SK-N-SH treated with all-trans-retinoic acid at 6 μM for 48 hours (cell line): ENCODE measurements around the gene PCTP.

Experiments
- ATAC-seq: fragments of 200-7000 bp; cut with Tn5 transposase; 3 replicates; pipeline ENCODE4 v1.9.1; 2020; ENCODE audit warnings: mild to moderate bottlenecking, moderate library complexity
- ARNTL ChIP-seq: fragments of 450-650 bp; formaldehyde crosslinking; IDR thresholded peaks from 2 replicates; pipeline ENCODE4 v1.5.0; 2020; ENCODE audit warnings: low read depth, mild to moderate bottlenecking, moderate library complexity, borderline replicate concordance
- BACH2 ChIP-seq: fragments of 250-450 bp; sonication (Bioruptor Pico); IDR thresholded peaks from 2 replicates; pipeline ENCODE4 v1.9.0; 2021; ENCODE audit warnings: mild to moderate bottlenecking, borderline replicate concordance
- CREB5 ChIP-seq: fragments of 250-450 bp; sonication (Bioruptor Pico); IDR thresholded peaks from 2 replicates; pipeline ENCODE4 v1.5.1; 2020; ENCODE audit warnings: low read depth, mild to moderate bottlenecking, moderate library complexity
- CSDC2 ChIP-seq: fragments of 250-450 bp; sonication (Bioruptor Pico); IDR thresholded peaks from 2 replicates; pipeline ENCODE4 v1.5.0; 2020; ENCODE audit warnings: mild to moderate bottlenecking, moderate library complexity
- CSRNP3 ChIP-seq: fragments of 250-450 bp; sonication (Bioruptor Pico); IDR thresholded peaks from 2 replicates; pipeline ENCODE4 v1.5.1; 2021; ENCODE audit warnings: mild to moderate bottlenecking, moderate library complexity
- ESRRG ChIP-seq: fragments of 250-450 bp; sonication (Bioruptor Pico); IDR thresholded peaks from 2 replicates; pipeline ENCODE4 v1.6.1; 2021; ENCODE audit warnings: mild to moderate bottlenecking
- GLIS3 ChIP-seq: fragments of 250-450 bp; sonication (Bioruptor Pico); IDR thresholded peaks from 2 replicates; pipeline ENCODE4 v1.5.0; 2020; ENCODE audit warnings: mild to moderate bottlenecking, moderate library complexity
- ISL1 ChIP-seq: fragments of 250-450 bp; sonication (Bioruptor Pico); IDR thresholded peaks from 2 replicates; pipeline ENCODE4 v2.1.2; 2022; ENCODE audit warnings: mild to moderate bottlenecking, moderate library complexity
- OSR1 ChIP-seq: fragments of 250-450 bp; sonication (Bioruptor Pico); IDR thresholded peaks from 2 replicates; pipeline ENCODE4 v1.8.0; 2022; ENCODE audit warnings: moderate library complexity, mild to moderate bottlenecking, inconsistent platforms
- PATZ1 ChIP-seq: fragments of 250-450 bp; sonication (Bioruptor Pico); IDR thresholded peaks from 2 replicates; pipeline ENCODE4 v1.8.0; 2020; ENCODE audit warnings: mild to moderate bottlenecking, moderate library complexity, borderline replicate concordance
- POU6F1 ChIP-seq: fragments of 250-450 bp; sonication (Bioruptor Pico); IDR thresholded peaks from 2 replicates; pipeline ENCODE4 v1.8.0; 2021; ENCODE audit warnings: low read depth, mild to moderate bottlenecking, moderate library complexity, borderline replicate concordance
- PPARA ChIP-seq: fragments of 250-450 bp; sonication (Bioruptor Pico); IDR thresholded peaks from 2 replicates; pipeline ENCODE4 v1.5.0; 2020; ENCODE audit warnings: mild to moderate bottlenecking, borderline replicate concordance
- RARB ChIP-seq: fragments of 250-450 bp; sonication (Bioruptor Pico); IDR thresholded peaks from 2 replicates; pipeline ENCODE4 v1.8.0; 2021; ENCODE audit warnings: mild to moderate bottlenecking, moderate library complexity
- SNAI2 ChIP-seq: fragments of 250-450 bp; sonication (Bioruptor Pico); IDR thresholded peaks from 2 replicates; pipeline ENCODE4 v1.5.0; 2020; ENCODE audit warnings: mild to moderate bottlenecking, moderate library complexity
- TOX ChIP-seq: fragments of 250-450 bp; sonication (Bioruptor Pico); IDR thresholded peaks from 2 replicates; pipeline ENCODE4 v1.8.0; 2021; ENCODE audit warnings: mild to moderate bottlenecking, moderate library complexity, borderline replicate concordance
- TSHZ2 ChIP-seq: fragments of 250-450 bp; sonication (Bioruptor Pico); IDR thresholded peaks from 2 replicates; pipeline ENCODE4 v1.5.0; 2020; ENCODE audit warnings: mild to moderate bottlenecking, moderate library complexity
- ZC3H10 ChIP-seq: fragments of 250-450 bp; sonication (Bioruptor Pico); IDR thresholded peaks from 2 replicates; pipeline ENCODE4 v1.5.1; 2021; ENCODE audit warnings: mild to moderate bottlenecking, moderate library complexity
- ZFP3 ChIP-seq: fragments of 250-450 bp; sonication (Bioruptor Pico); IDR thresholded peaks from 2 replicates; pipeline ENCODE4 v1.5.0; 2020; ENCODE audit warnings: mild to moderate bottlenecking, moderate library complexity
- ZFP30 ChIP-seq: fragments of 450-650 bp; formaldehyde crosslinking; IDR thresholded peaks from 2 replicates; pipeline ENCODE4 v1.5.0; 2022; ENCODE audit warnings: mild to moderate bottlenecking, moderate library complexity
- ZNF565 ChIP-seq: fragments of 450-650 bp; formaldehyde crosslinking; conservative IDR thresholded peaks from 2 replicates; pipeline ENCODE4 v1.5.0; 2020; ENCODE audit warnings: low read depth, mild to moderate bottlenecking, moderate library complexity
- ZNF70 ChIP-seq: fragments of 450-650 bp; formaldehyde crosslinking; IDR thresholded peaks from 2 replicates; pipeline ENCODE4 v1.5.0; 2020; ENCODE audit warnings: mild to moderate bottlenecking, moderate library complexity
- ZNF8 ChIP-seq: fragments of 450-650 bp; formaldehyde crosslinking; IDR thresholded peaks from 2 replicates; pipeline ENCODE4 v1.5.0; 2020; ENCODE audit warnings: mild to moderate bottlenecking, moderate library complexity

The PCTP gene

GRCh38 chr17:55811536-55811935 lies 60.7 kb downstream of the PCTP start:
- no peak for ATAC-seq
- no peak for TF ChIP-seq CSDC2 (CRISPR knock-in tag)
- no peak for TF ChIP-seq ISL1 (CRISPR knock-in tag)
- TF ChIP-seq PATZ1 (CRISPR knock-in tag) = no peak
- TF ChIP-seq ZFP30 (CRISPR knock-in tag) = no peak
- TF ChIP-seq POU6F1 (CRISPR knock-in tag) = no peak
- no peak for TF ChIP-seq ESRRG (CRISPR knock-in tag)

- TF ChIP-seq CSDC2 (CRISPR knock-in tag) (no peak), PPARA (CRISPR knock-in tag) (no peak), ISL1 (CRISPR knock-in tag) (no peak), ZFP30 (CRISPR knock-in tag) (no peak), RARB (CRISPR knock-in tag) (no peak), ZFP3 (CRISPR knock-in tag) (no peak), CSRNP3 (CRISPR knock-in tag) (no peak), GLIS3 (no peak), ZNF70 (CRISPR knock-in tag) (no peak), ESRRG (CRISPR knock-in tag) (no peak)
- no peak for ATAC-seq
Measured at GRCh38 chr17:55812323-55812722, 61.5 kb downstream of the PCTP start.

- no peak for TF ChIP-seq ZNF565
- no peak for TF ChIP-seq CSDC2 (CRISPR knock-in tag)
- no peak for TF ChIP-seq POU6F1 (CRISPR knock-in tag)
- no peak for TF ChIP-seq ZNF70 (CRISPR knock-in tag)
- TF ChIP-seq ZFP3 (CRISPR knock-in tag) = no peak
- TF ChIP-seq CSRNP3 (CRISPR knock-in tag) = no peak
- TF ChIP-seq OSR1 = no peak
- TF ChIP-seq BACH2 (CRISPR knock-in tag) = no peak
- TF ChIP-seq PATZ1 (CRISPR knock-in tag) = no peak
- TF ChIP-seq SNAI2 (CRISPR knock-in tag) = no peak
- TF ChIP-seq TOX (CRISPR knock-in tag) = no peak
- TF ChIP-seq ISL1 (CRISPR knock-in tag) = no peak
- no peak for TF ChIP-seq CREB5 (CRISPR knock-in tag)
- TF ChIP-seq GLIS3 = no peak
- TF ChIP-seq ARNTL = no peak
- no peak for TF ChIP-seq ZC3H10 (CRISPR knock-in tag)
- no peak for TF ChIP-seq TSHZ2 (CRISPR knock-in tag)
- TF ChIP-seq ZNF8 (CRISPR knock-in tag) = no peak
- no peak for TF ChIP-seq ZFP30 (CRISPR knock-in tag)
- TF ChIP-seq, all 23 proteins: peak for 0
- no peak for ATAC-seq
Measured at GRCh38 chr17:55813944-55814343, 63.1 kb downstream of the PCTP start.
